GM23338 (cell line): ENCODE data around the gene PTPRO. TPM values are rescaled to one million over a fixed set of nuclear protein-coding genes. Genes with fewer than 3 reads are reported as not detected.

Experiments used
- ATAC-seq: fragments of 200-7000 bp; cut with Tn5 transposase; 3 replicates; pipeline ENCODE4 v1.9.1; 2020
- DNase-seq: peaks from one replicate; pipeline ENCODE4 v3.0.0-alpha.2; 2015; ENCODE audit warnings: low spot score
- H2AFZ ChIP-seq: fragments of 200-600 bp; sonication (generic); 2 replicates; pipeline ENCODE4 v1.8.0; 2016; ENCODE audit warnings: antibody characterized with exemption, mild to moderate bottlenecking, moderate library complexity
- H3F3A ChIP-seq: fragments of 200-600 bp; sonication (generic); replicated peaks from 2 replicates; pipeline ENCODE4 v1.8.0; 2017; ENCODE audit warnings: antibody characterized with exemption, mixed run types, low read depth
- H3K27ac ChIP-seq: fragments of 200-600 bp; sonication (generic); 2 replicates; pipeline ENCODE4 v1.6.1; 2016; ENCODE audit warnings: low read depth
- H3K27me3 ChIP-seq: fragments of 200-600 bp; sonication (generic); 2 replicates; pipeline ENCODE4 v1.8.0; 2016; ENCODE audit warnings: mild to moderate bottlenecking, mixed run types, moderate library complexity; ENCODE audit not compliant: insufficient read depth
- H3K36me3 ChIP-seq: fragments of 200-600 bp; sonication (generic); 2 replicates; pipeline ENCODE4 v1.8.0; 2016; ENCODE audit warnings: mild to moderate bottlenecking; ENCODE audit not compliant: insufficient read depth
- H3K4me1 ChIP-seq: fragments of 200-600 bp; sonication (generic); 2 replicates; pipeline ENCODE4 v1.8.0; 2016; ENCODE audit warnings: mild to moderate bottlenecking, moderate library complexity; ENCODE audit not compliant: insufficient read depth
- H3K4me2 ChIP-seq: fragments of 200-600 bp; sonication (generic); 2 replicates; pipeline ENCODE4 v1.7.1; 2017; ENCODE audit warnings: mixed run types
- H3K4me3 ChIP-seq: fragments of 200-600 bp; sonication (generic); 2 replicates; pipeline ENCODE4 v1.6.1; 2016; ENCODE audit warnings: mixed run types
- H3K79me2 ChIP-seq: fragments of 200-600 bp; sonication (generic); replicated peaks from 2 replicates; pipeline ENCODE4 v1.8.0; 2017; ENCODE audit warnings: mild to moderate bottlenecking; ENCODE audit not compliant: insufficient read depth
- H3K9me2 ChIP-seq: fragments of 200-600 bp; sonication (generic); 2 replicates; pipeline ENCODE4 v1.8.0; 2017; ENCODE audit not compliant: insufficient read depth
- H4K20me1 ChIP-seq: fragments of 200-600 bp; sonication (generic); replicated peaks from 2 replicates; pipeline ENCODE4 v1.8.0; 2017; ENCODE audit warnings: mild to moderate bottlenecking; ENCODE audit not compliant: insufficient read depth
- H3K27ac Mint-ChIP-seq: 2 replicates; pipeline ENCODE4 v1.8.0; 2020; ENCODE audit warnings: inconsistent platforms, mild to moderate bottlenecking, moderate library complexity, mixed read lengths
- H3K27me3 Mint-ChIP-seq: 3 replicates; pipeline ENCODE4 v1.8.0; 2022; ENCODE audit warnings: low read depth, mild to moderate bottlenecking, moderate library complexity, mixed read lengths, inconsistent platforms; ENCODE audit not compliant: insufficient read depth, poor library complexity
- H3K36me3 Mint-ChIP-seq: 3 replicates; pipeline ENCODE4 v1.8.0; 2021; ENCODE audit warnings: low read depth, mild to moderate bottlenecking, inconsistent platforms, moderate library complexity, mixed read lengths
- H3K4me1 Mint-ChIP-seq: 3 replicates; pipeline ENCODE4 v1.8.0; 2020; ENCODE audit warnings: mild to moderate bottlenecking, inconsistent platforms, mixed read lengths
- H3K4me3 Mint-ChIP-seq: 3 replicates; pipeline ENCODE4 v1.8.0; 2021; ENCODE audit warnings: moderate library complexity, mild to moderate bottlenecking, inconsistent platforms, mixed read lengths
- H3K9me3 Mint-ChIP-seq: 3 replicates; pipeline ENCODE4 v1.8.0; 2020; ENCODE audit warnings: moderate library complexity, mild to moderate bottlenecking, inconsistent platforms, mixed read lengths
- CREB1 ChIP-seq: fragments of 250-450 bp; sonication (Bioruptor Pico); IDR thresholded peaks from 2 replicates; pipeline ENCODE4 v1.5.0; 2020; ENCODE audit warnings: low read depth, mild to moderate bottlenecking, moderate library complexity
- CTCF ChIP-seq, 2 experiments: fragments of 200-600 bp in 1 of 2; sonication (generic) in 1 of 2; conservative IDR thresholded peaks; 2 replicates each; pipeline versions ENCODE4 v1.5.1 to v1.6.1; 2016 to 2017; ENCODE audit warnings: antibody characterized with exemption in 2 of 2, low read depth in 2 of 2, mild to moderate bottlenecking in 2 of 2, moderate library complexity in 1 of 2
- EZH2 ChIP-seq: fragments of 200-600 bp; sonication (generic); IDR thresholded peaks from one replicate; pipeline ENCODE4 v1.8.0; 2017; ENCODE audit warnings: antibody characterized with exemption, mild to moderate bottlenecking, low read depth; ENCODE audit not compliant: unreplicated experiment
- EZH2phosphoT487 ChIP-seq: fragments of 200-600 bp; sonication (generic); IDR thresholded peaks from one replicate; pipeline ENCODE4 v1.8.1; 2018; ENCODE audit warnings: antibody characterized with exemption; ENCODE audit not compliant: unreplicated experiment
- JUNB ChIP-seq: IDR thresholded peaks from one replicate; pipeline ENCODE4 v1.6.1; 2016; ENCODE audit warnings: antibody characterized with exemption; ENCODE audit not compliant: unreplicated experiment
- NANOG ChIP-seq: IDR thresholded peaks from 2 replicates; pipeline ENCODE4 v1.6.1; 2016; ENCODE audit warnings: antibody characterized with exemption, borderline replicate concordance
- POLR2AphosphoS5 ChIP-seq: IDR thresholded peaks from 2 replicates; pipeline ENCODE4 v1.6.1; 2016; ENCODE audit warnings: antibody characterized with exemption, low read depth
- STAT1 ChIP-seq: IDR thresholded peaks from one replicate; pipeline ENCODE4 v1.6.1; 2016; ENCODE audit warnings: antibody characterized with exemption; ENCODE audit not compliant: unreplicated experiment
- ZNF114 ChIP-seq: fragments of 250-450 bp; sonication (Bioruptor Pico); IDR thresholded peaks from 2 replicates; pipeline ENCODE4 v1.5.0; 2020; ENCODE audit warnings: mild to moderate bottlenecking, moderate library complexity
- ZNF331 ChIP-seq: fragments of 250-450 bp; sonication (Bioruptor Pico); IDR thresholded peaks from 2 replicates; pipeline ENCODE4 v1.5.0; 2020; ENCODE audit warnings: low read depth, mild to moderate bottlenecking, moderate library complexity
- ZNF462 ChIP-seq: fragments of 250-450 bp; sonication (Bioruptor Pico); IDR thresholded peaks from 2 replicates; pipeline ENCODE4 v1.5.0; 2020; ENCODE audit warnings: mild to moderate bottlenecking, moderate library complexity
- polyA plus RNA-seq: library from polyadenylated mRNA; unstranded; fragments of >200 nt; fragmentation: Nextera tagmentation; extraction: Ambion mirVana; gene quantifications from 2 replicates; pipeline ENCODE4 v1.2.1, GENCODE V29; 2016
- total RNA-seq: library from RNA; depleted of rRNA; stranded (reverse); fragments of >200 nt; shearing (Covaris generic); gene quantifications from 2 replicates; pipeline ENCODE4 v1.2.3, GENCODE V29; 2014
- TF ChIP-seq, protein P1 (sequence below): IDR thresholded peaks from one replicate; pipeline ENCODE4 v1.6.1; 2018; ENCODE audit warnings: antibody characterized with exemption; ENCODE audit not compliant: unreplicated experiment

Gene PTPRO
- total and polyA plus RNA-seq, 2 experiments from 2014 or later = 1.4 to 1.5 TPM

- H3K4me2 ChIP-seq = no peak overlapping the region
- no peak overlapping the region for H3K4me3 Mint-ChIP-seq
- H3K36me3 ChIP-seq = no peaks in the 10 kb centered on the region
- no peak overlapping the region for H2AFZ ChIP-seq
- H4K20me1 ChIP-seq = no peaks in the 10 kb centered on the region
- DNase-seq (no peak), ATAC-seq (no peak)
- H3K27ac ChIP-seq = no peak overlapping the region
- H3K36me3 Mint-ChIP-seq = no peaks in the 10 kb centered on the region
- H3K9me2 ChIP-seq = no peaks in the 10 kb centered on the region
- H3F3A ChIP-seq = no peaks in the 10 kb centered on the region
- TF ChIP-seq, protein P1, sequence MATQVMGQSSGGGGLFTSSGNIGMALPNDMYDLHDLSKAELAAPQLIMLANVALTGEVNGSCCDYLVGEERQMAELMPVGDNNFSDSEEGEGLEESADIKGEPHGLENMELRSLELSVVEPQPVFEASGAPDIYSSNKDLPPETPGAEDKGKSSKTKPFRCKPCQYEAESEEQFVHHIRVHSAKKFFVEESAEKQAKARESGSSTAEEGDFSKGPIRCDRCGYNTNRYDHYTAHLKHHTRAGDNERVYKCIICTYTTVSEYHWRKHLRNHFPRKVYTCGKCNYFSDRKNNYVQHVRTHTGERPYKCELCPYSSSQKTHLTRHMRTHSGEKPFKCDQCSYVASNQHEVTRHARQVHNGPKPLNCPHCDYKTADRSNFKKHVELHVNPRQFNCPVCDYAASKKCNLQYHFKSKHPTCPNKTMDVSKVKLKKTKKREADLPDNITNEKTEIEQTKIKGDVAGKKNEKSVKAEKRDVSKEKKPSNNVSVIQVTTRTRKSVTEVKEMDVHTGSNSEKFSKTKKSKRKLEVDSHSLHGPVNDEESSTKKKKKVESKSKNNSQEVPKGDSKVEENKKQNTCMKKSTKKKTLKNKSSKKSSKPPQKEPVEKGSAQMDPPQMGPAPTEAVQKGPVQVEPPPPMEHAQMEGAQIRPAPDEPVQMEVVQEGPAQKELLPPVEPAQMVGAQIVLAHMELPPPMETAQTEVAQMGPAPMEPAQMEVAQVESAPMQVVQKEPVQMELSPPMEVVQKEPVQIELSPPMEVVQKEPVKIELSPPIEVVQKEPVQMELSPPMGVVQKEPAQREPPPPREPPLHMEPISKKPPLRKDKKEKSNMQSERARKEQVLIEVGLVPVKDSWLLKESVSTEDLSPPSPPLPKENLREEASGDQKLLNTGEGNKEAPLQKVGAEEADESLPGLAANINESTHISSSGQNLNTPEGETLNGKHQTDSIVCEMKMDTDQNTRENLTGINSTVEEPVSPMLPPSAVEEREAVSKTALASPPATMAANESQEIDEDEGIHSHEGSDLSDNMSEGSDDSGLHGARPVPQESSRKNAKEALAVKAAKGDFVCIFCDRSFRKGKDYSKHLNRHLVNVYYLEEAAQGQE = no peak
- no peak for TF ChIP-seq STAT1
- no peak for TF ChIP-seq EZH2phosphoT487
- TF ChIP-seq ZNF331 = no peak
- no peak for TF ChIP-seq JUNB
- no peak for TF ChIP-seq NANOG
- TF ChIP-seq ZNF114 (CRISPR knock-in tag) = no peak
- no peak for TF ChIP-seq EZH2
- no peak for TF ChIP-seq CTCF (conservative IDR thresholded peaks at IDR 0.05; ENCODE audit: low read depth in 2 of 2)
- no peak for TF ChIP-seq ZNF462 (CRISPR knock-in tag)
- TF ChIP-seq POLR2AphosphoS5 = no peak
- TF ChIP-seq CREB1 (CRISPR knock-in tag) = no peak
- no peaks in the 10 kb centered on the region for H3K79me2 ChIP-seq
- no peaks in the 10 kb centered on the region for H3K27me3 ChIP-seq
- no peaks in the 10 kb centered on the region for H3K4me1 ChIP-seq
- H3K9me3 Mint-ChIP-seq = no peaks in the 10 kb centered on the region
- no peak overlapping the region for H3K27ac Mint-ChIP-seq
- no peak overlapping the region for H3K4me3 ChIP-seq
- H3K27me3 Mint-ChIP-seq = peaks cover 1% of the 10 kb centered on the region
- H3K4me1 Mint-ChIP-seq = no peaks in the 10 kb centered on the region
Measured at GRCh38 chr12:15472036-15472435, 149.7 kb downstream of the PTPRO start.
